Vagina (tissue), 2 donors: ENCODE measurements around the gene ANKS3. TPM values are rescaled to one million over a fixed set of nuclear protein-coding genes. Genes with fewer than 3 reads are reported as not detected.

ENCODE experiments used
- DNase-seq, 2 donors: peaks; one replicate each; pipeline ENCODE4 v3.0.0-alpha.2; 2017; ENCODE audit errors: extremely low spot score in 2 of 2
- H3K27ac ChIP-seq: fragments of 200-600 bp; sonication (generic); one replicate; pipeline ENCODE4 v1.5.1; 2019
- H3K27me3 ChIP-seq: fragments of 200-600 bp; sonication (generic); one replicate; pipeline ENCODE4 v1.5.1; 2019
- H3K36me3 ChIP-seq, 2 donors: fragments of 200-600 bp; sonication (generic); one replicate each; pipeline ENCODE4 v1.5.1; 2017 to 2019
- H3K4me1 ChIP-seq: fragments of 200-600 bp; sonication (generic); one replicate; pipeline ENCODE4 v1.5.1; 2019
- H3K4me3 ChIP-seq, 2 donors: fragments of 200-600 bp; sonication (generic); 1 replicate in 1 of 2; 2 replicates in 1 of 2; pipeline ENCODE4 v1.5.1; 2016 to 2019
- H3K9me3 ChIP-seq: fragments of 200-600 bp; sonication (generic); one replicate; pipeline ENCODE4 v1.5.1; 2019
- CTCF ChIP-seq, 3 experiments: fragments of 450-650 bp in 2 of 3; fragments of 200-600 bp in 1 of 3; sonication (generic) in 1 of 3; IDR thresholded peaks; one replicate each; pipeline ENCODE4 v1.5.1; 2017 to 2019; ENCODE audit warnings: antibody characterized with exemption in 3 of 3, mild to moderate bottlenecking in 2 of 3, moderate library complexity in 2 of 3
- POLR2A ChIP-seq, 2 donors: fragments of 450-650 bp; IDR thresholded peaks; one replicate each; pipeline ENCODE4 v1.6.1; 2017; ENCODE audit warnings: antibody characterized with exemption in 2 of 2, mild to moderate bottlenecking in 2 of 2, moderate library complexity in 2 of 2
- POLR2AphosphoS5 ChIP-seq, 2 donors: sonication (generic); formaldehyde crosslinking; IDR thresholded peaks; one replicate each; pipeline ENCODE4 v1.9.0; 2017; ENCODE audit warnings: antibody characterized with exemption in 2 of 2, mild to moderate bottlenecking in 2 of 2, low read depth in 1 of 2; ENCODE audit not compliant: insufficient read depth in 1 of 2
- intact Hi-C: fragments of 100-400 bp; cut with DNase I; formaldehyde crosslinking; loops from one replicate; pipeline ENCODE4 v1.15.1; 2023
- total RNA-seq: library from RNA; depleted of rRNA; stranded (reverse); fragments of >200 nt; gene quantifications from one replicate; pipeline ENCODE4 v1.2.3, GENCODE V29; 2016

Gene ANKS3
- total RNA-seq, 1 donor from 2014 or later = 25.3 TPM

GRCh38 chr16:4659363-4660353, 74.4 kb downstream of the ANKS3 start:
- H3K36me3 ChIP-seq = peaks cover 0 to 15% of the 10 kb centered on the region in 2 donors
- no peak overlapping the region for H3K4me3 ChIP-seq
- H3K4me1 ChIP-seq = peaks cover 27% of the 10 kb centered on the region
- no peak overlapping the region for H3K27ac ChIP-seq
- H3K9me3 ChIP-seq = no peaks in the 10 kb centered on the region
- TF ChIP-seq POLR2A (IDR thresholded peaks at IDR 0.05) (no peak), CTCF (IDR thresholded peaks at IDR 0.05) (no peak), POLR2AphosphoS5 (IDR thresholded peaks at IDR 0.05; ENCODE audit: insufficient read depth in 1 of 2, low read depth in 1 of 2) (no peak)
- DNase-seq = no peak
- no peaks in the 10 kb centered on the region for H3K27me3 ChIP-seq
- intact Hi-C loops = no loop called here

- intact Hi-C loops = no loop called here
- TF ChIP-seq POLR2AphosphoS5 (IDR thresholded peaks at IDR 0.05; ENCODE audit: insufficient read depth in 1 of 2, low read depth in 1 of 2) (no peak), CTCF (IDR thresholded peaks at IDR 0.05) (no peak), POLR2A (IDR thresholded peaks at IDR 0.05) (no peak)
- no peak overlapping the region for H3K4me3 ChIP-seq
- DNase-seq = no peak
- peaks cover 3 to 41% of the 10 kb centered on the region in 2 donors for H3K36me3 ChIP-seq
- H3K27ac ChIP-seq = no peak overlapping the region
- H3K9me3 ChIP-seq = no peaks in the 10 kb centered on the region
- H3K27me3 ChIP-seq = no peaks in the 10 kb centered on the region
- H3K4me1 ChIP-seq = peaks cover 15% of the 10 kb centered on the region
Observed at GRCh38 chr16:4656695-4657686, 77.1 kb downstream of the ANKS3 start.

GRCh38 chr16:4656221-4656620, 77.8 kb downstream of the ANKS3 start:
- intact Hi-C loops = no loop called here
- Histone ChIP-seq H3K27ac (no peak overlapping the region), H3K4me3 (no peak overlapping the region), H3K4me1 (peaks cover 15% of the 10 kb centered on the region), H3K9me3 (no peaks in the 10 kb centered on the region), H3K27me3 (no peaks in the 10 kb centered on the region), H3K36me3 (peaks cover 3 to 47% of the 10 kb centered on the region in 2 donors)
- TF ChIP-seq POLR2A (IDR thresholded peaks at IDR 0.05) (no peak), POLR2AphosphoS5 (IDR thresholded peaks at IDR 0.05; ENCODE audit: insufficient read depth in 1 of 2, low read depth in 1 of 2) (no peak), CTCF (IDR thresholded peaks at IDR 0.05) (no peak)
- no peak for DNase-seq

GRCh38 chr16:4655801-4656200, 78.3 kb downstream of the ANKS3 start:
- TF ChIP-seq CTCF (IDR thresholded peaks at IDR 0.05) (no peak), POLR2A (IDR thresholded peaks at IDR 0.05) (no peak), POLR2AphosphoS5 (IDR thresholded peaks at IDR 0.05; ENCODE audit: insufficient read depth in 1 of 2, low read depth in 1 of 2) (no peak)
- intact Hi-C loops = no loop called here
- H3K4me3 ChIP-seq = no peak overlapping the region
- no peak overlapping the region for H3K27ac ChIP-seq
- H3K27me3 ChIP-seq = no peaks in the 10 kb centered on the region
- peaks cover 3 to 52% of the 10 kb centered on the region in 2 donors for H3K36me3 ChIP-seq
- DNase-seq = no peak
- no peaks in the 10 kb centered on the region for H3K9me3 ChIP-seq
- H3K4me1 ChIP-seq = peaks cover 15% of the 10 kb centered on the region
